Fibroblast of lung (primary cell): Measurements from ENCODE around the gene ABCC11. TPM values are rescaled to one million over a fixed set of nuclear protein-coding genes. Genes with fewer than 3 reads are reported as not detected.

Source experiments
- DNase-seq, 2 donors: peaks; one replicate each; pipeline versions ENCODE4 v3.0.0 to v3.0.0-alpha.2; 2010; ENCODE audit warnings: low read depth in 2 of 2
- H2AFZ ChIP-seq: 2 replicates; pipeline ENCODE4 v1.5.1; 2012; ENCODE audit warnings: low read length, control low read depth, inconsistent platforms
- H3K27ac ChIP-seq: 2 replicates; pipeline ENCODE4 v1.5.1; 2011; ENCODE audit warnings: low read length, control low read depth; ENCODE audit not compliant: insufficient read depth
- H3K27me3 ChIP-seq: 2 replicates; pipeline ENCODE4 v1.5.1; 2011; ENCODE audit warnings: mild to moderate bottlenecking, low read length; ENCODE audit not compliant: control insufficient read depth, insufficient read depth
- H3K36me3 ChIP-seq: 2 replicates; pipeline ENCODE4 v1.5.1; 2011; ENCODE audit warnings: low read length; ENCODE audit not compliant: control insufficient read depth, insufficient read depth
- H3K4me1 ChIP-seq: 2 replicates; pipeline ENCODE4 v1.5.1; 2011; ENCODE audit warnings: low read length; ENCODE audit not compliant: control insufficient read depth, insufficient read depth; ENCODE audit errors: extremely low read depth
- H3K4me2 ChIP-seq: 2 replicates; pipeline ENCODE4 v1.5.1; 2011; ENCODE audit warnings: low read length, control low read depth; ENCODE audit not compliant: insufficient read depth; ENCODE audit errors: extremely low read depth
- H3K4me3 ChIP-seq, 4 experiments: fragments of 200-600 bp in 1 of 4; sonication (generic) in 1 of 4; replicated peaks in 1 of 4; 2 replicates each; pipeline ENCODE4 v1.5.1; 2011 to 2016; ENCODE audit warnings: low read length in 4 of 4, low read depth in 3 of 4, mild to moderate bottlenecking in 3 of 4, control low read depth in 2 of 4, inconsistent platforms in 1 of 4, mixed read lengths in 1 of 4; ENCODE audit not compliant: insufficient read depth in 1 of 4; ENCODE audit errors: control extremely low read depth in 1 of 4
- H3K79me2 ChIP-seq: 2 replicates; pipeline ENCODE4 v1.5.1; 2012; ENCODE audit warnings: mild to moderate bottlenecking, low read length, inconsistent platforms; ENCODE audit not compliant: control insufficient read depth, insufficient read depth
- H3K9ac ChIP-seq: 2 replicates; pipeline ENCODE4 v1.5.1; 2011; ENCODE audit warnings: mild to moderate bottlenecking, low read length, control low read depth; ENCODE audit not compliant: insufficient read depth
- H3K9me3 ChIP-seq: 2 replicates; pipeline ENCODE4 v1.5.1; 2012; ENCODE audit warnings: low read depth, low read length; ENCODE audit not compliant: control insufficient read depth, insufficient read depth
- H4K20me1 ChIP-seq: 2 replicates; pipeline ENCODE4 v1.5.1; 2011; ENCODE audit warnings: low read length; ENCODE audit not compliant: control insufficient read depth, insufficient read depth; ENCODE audit errors: extremely low read depth
- EZH2 ChIP-seq: IDR thresholded peaks from 2 replicates; pipeline ENCODE4 v1.5.1; 2012; ENCODE audit warnings: low read length, control low read depth, mild to moderate bottlenecking; ENCODE audit errors: missing control alignments
- polyA plus RNA-seq, 2 donors: library from polyadenylated mRNA; depleted of rRNA in 1 of 2; stranded (reverse) in 1 of 2; unstranded in 1 of 2; fragments of >200 nt; gene quantifications; 2 replicates each; pipeline ENCODE4 v1.2.1, GENCODE V29; 2011 to 2012; ENCODE audit warnings: missing spikeins in 1 of 2
- total RNA-seq: library from RNA; depleted of rRNA; stranded (reverse); fragments of >200 nt; gene quantifications from 2 replicates; pipeline ENCODE4 v1.2.1, GENCODE V29; 2014
- TF ChIP-seq, protein P1 (sequence below), 2 donors: IDR thresholded peaks in 1 of 2; conservative IDR thresholded peaks in 1 of 2; 1 replicate in 1 of 2; 2 replicates in 1 of 2; pipeline ENCODE4 v1.5.1; 2011 to 2012; ENCODE audit warnings: low read length in 2 of 2, control low read depth in 1 of 2, inconsistent platforms in 1 of 2, low read depth in 1 of 2, mild to moderate bottlenecking in 1 of 2

Gene ABCC11
- total and polyA plus RNA-seq, 2 donors (not counting 1 experiment from before 2014, with no cell fraction given), result 0.17 to 0.20 TPM

DNA sequence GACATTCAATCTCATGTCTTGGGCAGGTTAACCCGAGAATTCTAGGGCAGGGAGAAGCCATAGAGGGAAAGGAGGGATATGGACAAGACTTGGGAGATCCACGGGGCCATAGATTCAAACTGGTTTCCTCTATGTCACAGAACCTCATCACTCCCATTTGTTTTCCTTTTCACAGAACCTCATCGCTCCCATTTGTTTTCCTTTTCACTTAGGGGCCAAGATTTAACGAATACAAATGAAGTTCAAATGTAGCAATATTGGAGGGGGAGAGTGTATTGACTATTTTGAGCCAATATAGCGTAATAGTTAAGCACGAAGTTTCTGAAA, 42.6 kb downstream of the ABCC11 start:
- no peaks in the 10 kb centered on the region for H3K4me1 ChIP-seq
- no peak overlapping the region for H3K4me3 ChIP-seq
- H3K27ac ChIP-seq, result no peak overlapping the region
- no peak overlapping the region for H2AFZ ChIP-seq
- no peak for DNase-seq
- no peak overlapping the region for H3K9ac ChIP-seq
- no peak for TF ChIP-seq EZH2
- TF ChIP-seq, protein P1, sequence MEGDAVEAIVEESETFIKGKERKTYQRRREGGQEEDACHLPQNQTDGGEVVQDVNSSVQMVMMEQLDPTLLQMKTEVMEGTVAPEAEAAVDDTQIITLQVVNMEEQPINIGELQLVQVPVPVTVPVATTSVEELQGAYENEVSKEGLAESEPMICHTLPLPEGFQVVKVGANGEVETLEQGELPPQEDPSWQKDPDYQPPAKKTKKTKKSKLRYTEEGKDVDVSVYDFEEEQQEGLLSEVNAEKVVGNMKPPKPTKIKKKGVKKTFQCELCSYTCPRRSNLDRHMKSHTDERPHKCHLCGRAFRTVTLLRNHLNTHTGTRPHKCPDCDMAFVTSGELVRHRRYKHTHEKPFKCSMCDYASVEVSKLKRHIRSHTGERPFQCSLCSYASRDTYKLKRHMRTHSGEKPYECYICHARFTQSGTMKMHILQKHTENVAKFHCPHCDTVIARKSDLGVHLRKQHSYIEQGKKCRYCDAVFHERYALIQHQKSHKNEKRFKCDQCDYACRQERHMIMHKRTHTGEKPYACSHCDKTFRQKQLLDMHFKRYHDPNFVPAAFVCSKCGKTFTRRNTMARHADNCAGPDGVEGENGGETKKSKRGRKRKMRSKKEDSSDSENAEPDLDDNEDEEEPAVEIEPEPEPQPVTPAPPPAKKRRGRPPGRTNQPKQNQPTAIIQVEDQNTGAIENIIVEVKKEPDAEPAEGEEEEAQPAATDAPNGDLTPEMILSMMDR (conservative IDR thresholded peaks at IDR 0.05 in 1 of 2, IDR thresholded peaks at IDR 0.05 in 1 of 2; ENCODE audit: low read depth in 1 of 2, low read length in 2 of 2), result no peak
- H3K4me2 ChIP-seq, result no peak overlapping the region
- H4K20me1 ChIP-seq, result no peaks in the 10 kb centered on the region
- H3K36me3 ChIP-seq, result no peaks in the 10 kb centered on the region
- H3K79me2 ChIP-seq, result no peaks in the 10 kb centered on the region
- no peaks in the 10 kb centered on the region for H3K9me3 ChIP-seq
- peaks cover 3% of the 10 kb centered on the region for H3K27me3 ChIP-seq

DNA sequence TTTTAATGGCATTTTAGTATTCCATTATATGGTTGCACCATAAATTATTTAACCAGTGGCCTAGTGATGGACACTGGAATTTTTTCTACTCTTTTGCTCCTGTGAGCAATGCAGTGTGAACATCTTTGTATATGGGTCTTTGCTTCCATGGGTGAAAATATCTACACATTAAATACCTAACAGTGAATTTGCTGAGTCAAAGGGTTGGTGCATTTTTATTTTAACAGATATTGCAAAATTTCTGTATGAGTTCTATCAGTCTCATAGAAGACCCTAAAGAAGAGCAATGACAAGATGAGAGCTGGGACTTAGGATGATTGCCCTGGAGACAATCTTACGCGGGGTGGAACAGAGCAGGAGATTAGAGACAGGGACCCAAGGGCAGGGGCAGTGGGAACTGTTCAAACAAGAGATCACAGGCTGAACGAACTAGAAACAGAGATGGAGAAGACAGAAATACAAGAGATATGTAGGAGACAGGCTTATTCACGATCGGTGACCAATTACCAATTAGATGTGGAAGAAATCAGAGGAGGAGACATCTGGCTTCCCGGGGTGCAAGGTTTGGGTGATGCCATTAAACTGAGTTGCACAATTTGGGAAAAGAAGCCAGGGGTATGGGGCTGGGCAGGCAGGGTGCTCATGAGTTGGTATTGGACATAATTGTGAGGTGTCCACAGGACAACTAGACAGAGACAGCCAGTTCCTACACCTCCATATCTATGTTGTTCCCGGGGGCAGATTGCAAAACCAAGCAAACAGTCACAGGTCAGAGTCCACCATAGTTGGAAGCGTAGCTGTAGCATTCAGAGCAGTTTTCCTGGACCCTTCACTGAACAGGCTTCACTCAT, 43.1 kb downstream of the ABCC11 start:
- Histone ChIP-seq H2AFZ (no peak overlapping the region), H3K9ac (no peak overlapping the region), H3K4me3 (no peak overlapping the region), H4K20me1 (no peaks in the 10 kb centered on the region), H3K27me3 (peaks cover 2% of the 10 kb centered on the region), H3K27ac (no peak overlapping the region), H3K4me1 (no peaks in the 10 kb centered on the region), H3K4me2 (no peak overlapping the region), H3K36me3 (no peaks in the 10 kb centered on the region), H3K79me2 (no peaks in the 10 kb centered on the region), H3K9me3 (no peaks in the 10 kb centered on the region)
- no peak for TF ChIP-seq EZH2
- TF ChIP-seq, protein P1 (conservative IDR thresholded peaks at IDR 0.05 in 1 of 2, IDR thresholded peaks at IDR 0.05 in 1 of 2; ENCODE audit: low read depth in 1 of 2, low read length in 2 of 2), result no peak
- DNase-seq, result no peak

DNA sequence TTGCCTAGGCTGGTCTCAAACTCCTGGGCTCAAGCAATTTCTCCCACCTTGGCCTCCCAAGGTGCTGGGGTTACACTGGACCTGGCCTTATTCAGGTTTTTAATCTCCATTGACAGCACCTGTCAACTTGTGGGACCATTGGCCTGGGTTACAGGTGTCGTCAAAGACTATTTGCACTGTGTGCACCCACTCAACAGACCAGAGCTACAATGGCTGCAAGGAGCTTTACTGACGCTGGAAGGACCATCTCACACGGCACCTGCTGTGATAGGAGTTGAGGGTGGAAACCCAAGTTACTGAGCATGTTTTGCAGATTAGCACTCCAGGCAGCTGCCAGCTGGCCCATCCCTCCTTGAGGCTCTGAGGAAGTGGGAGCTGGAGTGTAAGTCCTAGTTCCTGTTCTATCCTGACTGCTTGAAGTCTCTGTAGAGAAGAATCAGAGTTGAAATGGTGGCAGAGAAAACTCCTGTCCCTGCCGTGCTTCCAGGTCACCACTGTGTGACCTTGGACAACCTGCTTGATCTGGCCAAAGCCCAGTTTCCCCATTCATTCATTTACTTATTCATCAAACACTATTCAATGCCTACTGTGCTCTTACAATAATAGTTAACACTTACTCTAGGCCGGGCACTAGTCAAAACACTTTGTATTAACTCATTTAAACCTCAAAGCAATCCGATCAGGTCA, 45.7 kb downstream of the ABCC11 start:
- Histone ChIP-seq H3K36me3 (no peaks in the 10 kb centered on the region), H2AFZ (no peak overlapping the region), H3K79me2 (no peaks in the 10 kb centered on the region), H3K4me1 (no peaks in the 10 kb centered on the region), H3K27me3 (peaks cover 2% of the 10 kb centered on the region), H3K4me2 (no peak overlapping the region), H3K27ac (no peak overlapping the region), H3K4me3 (no peak overlapping the region), H3K9me3 (no peaks in the 10 kb centered on the region), H3K9ac (no peak overlapping the region), H4K20me1 (no peaks in the 10 kb centered on the region)
- TF ChIP-seq, protein P1 (conservative IDR thresholded peaks at IDR 0.05 in 1 of 2, IDR thresholded peaks at IDR 0.05 in 1 of 2; ENCODE audit: low read depth in 1 of 2, low read length in 2 of 2), result no peak
- no peak for TF ChIP-seq EZH2
- no peak for DNase-seq
